ENCODE data around the gene ERFE. TPM values are rescaled to one million over a fixed set of nuclear protein-coding genes. Genes with fewer than 3 reads are reported as not detected.

The ERFE gene
- total and polyA plus RNA-seq, 2 donors (not counting 3 experiments of a cell fraction or from before 2014, with no cell fraction given), result 0.65 to 1.2 TPM

GRCh38 chr2:238130111-238130695 lies 28.6 kb upstream of the ERFE start:
- dilution Hi-C loops (cut with MboI; ENCODE audit: extremely low pct_ligation_motif_present, low sequenced_read_pairs), result no loop called here

More at GRCh38 chr2:238130111-238130695, 28.6 kb upstream of the ERFE start:
- no peak overlapping the region for H3K4me2 ChIP-seq (ENCODE audit: insufficient read depth, low read length)
- H3K9me3 ChIP-seq (replicated peaks; ENCODE audit: control insufficient read depth, insufficient read depth, low read length), result no peaks in the 10 kb centered on the region
- no peaks in the 10 kb centered on the region for H3K9me1 ChIP-seq (replicated peaks; ENCODE audit: control insufficient read depth, extremely low read depth, insufficient read depth, low read length)
- no peaks in the 10 kb centered on the region for H3K4me1 ChIP-seq (ENCODE audit: control insufficient read depth, extremely low read depth, insufficient read depth, low read length)
- ChIA-PET CTCF (no interaction called here), POLR2A (no interaction called here)
- no peaks in the 10 kb centered on the region for H3K79me2 ChIP-seq (ENCODE audit: control insufficient read depth, insufficient read depth, low read length)
- TF ChIP-seq JUN (IDR thresholded peaks at IDR 0.05; ENCODE audit: borderline replicate concordance, insufficient read depth, insufficient read length, low read depth) (no peak), POLR2AphosphoS5 (IDR thresholded peaks at IDR 0.05; ENCODE audit: insufficient read depth, low read depth, low read length) (no peak), FOS (IDR thresholded peaks at IDR 0.05; ENCODE audit: borderline replicate concordance, insufficient read depth, low read length) (no peak), GATA2 (IDR thresholded peaks at IDR 0.05; ENCODE audit: insufficient read depth, insufficient read length, low read depth, low read length) (no peak), EZH2 (IDR thresholded peaks at IDR 0.05; ENCODE audit: borderline replicate concordance, low read depth, low read length, severe bottlenecking) (no peak), MYC (IDR thresholded peaks at IDR 0.05; ENCODE audit: low read depth, low read length) (no peak), POLR2A (IDR thresholded peaks at IDR 0.05; ENCODE audit: low read depth, low read length) (no peak)
- TF ChIP-seq, protein P1, sequence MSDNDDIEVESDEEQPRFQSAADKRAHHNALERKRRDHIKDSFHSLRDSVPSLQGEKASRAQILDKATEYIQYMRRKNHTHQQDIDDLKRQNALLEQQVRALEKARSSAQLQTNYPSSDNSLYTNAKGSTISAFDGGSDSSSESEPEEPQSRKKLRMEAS (IDR thresholded peaks at IDR 0.05; ENCODE audit: insufficient read depth, insufficient read length), result no peak
- TF ChIP-seq, protein P2, sequence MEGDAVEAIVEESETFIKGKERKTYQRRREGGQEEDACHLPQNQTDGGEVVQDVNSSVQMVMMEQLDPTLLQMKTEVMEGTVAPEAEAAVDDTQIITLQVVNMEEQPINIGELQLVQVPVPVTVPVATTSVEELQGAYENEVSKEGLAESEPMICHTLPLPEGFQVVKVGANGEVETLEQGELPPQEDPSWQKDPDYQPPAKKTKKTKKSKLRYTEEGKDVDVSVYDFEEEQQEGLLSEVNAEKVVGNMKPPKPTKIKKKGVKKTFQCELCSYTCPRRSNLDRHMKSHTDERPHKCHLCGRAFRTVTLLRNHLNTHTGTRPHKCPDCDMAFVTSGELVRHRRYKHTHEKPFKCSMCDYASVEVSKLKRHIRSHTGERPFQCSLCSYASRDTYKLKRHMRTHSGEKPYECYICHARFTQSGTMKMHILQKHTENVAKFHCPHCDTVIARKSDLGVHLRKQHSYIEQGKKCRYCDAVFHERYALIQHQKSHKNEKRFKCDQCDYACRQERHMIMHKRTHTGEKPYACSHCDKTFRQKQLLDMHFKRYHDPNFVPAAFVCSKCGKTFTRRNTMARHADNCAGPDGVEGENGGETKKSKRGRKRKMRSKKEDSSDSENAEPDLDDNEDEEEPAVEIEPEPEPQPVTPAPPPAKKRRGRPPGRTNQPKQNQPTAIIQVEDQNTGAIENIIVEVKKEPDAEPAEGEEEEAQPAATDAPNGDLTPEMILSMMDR (IDR thresholded peaks at IDR 0.05; ENCODE audit: extremely low read depth in 1 of 2, insufficient read depth in 1 of 2, low read depth in 1 of 2, low read length in 2 of 2), result no peak
- no peaks in the 10 kb centered on the region for H3K36me3 ChIP-seq (ENCODE audit: control insufficient read depth in 2 of 2, extremely low read depth in 1 of 2, insufficient read depth in 2 of 2, low read length in 2 of 2)
- no peaks in the 10 kb centered on the region for H3K27me3 ChIP-seq (ENCODE audit: control insufficient read depth in 2 of 2, insufficient read depth in 2 of 2, low read length in 2 of 2)
- intact Hi-C loops (cut with micrococcal nuclease), result no loop called here
- no peak overlapping the region for H3K9ac ChIP-seq (replicated peaks; ENCODE audit: extremely low read depth, insufficient read depth, low read length)
- H2AFZ ChIP-seq (ENCODE audit: low read depth, low read length), result no peak overlapping the region
- FAIRE-seq, result no peak
- no TSS peak for BruUV-seq (replicated peaks)
- H4K20me1 ChIP-seq (replicated peaks; ENCODE audit: control insufficient read depth, extremely low read depth, insufficient read depth, low read length), result no peaks in the 10 kb centered on the region
- no peak overlapping the region for H3K27ac ChIP-seq (ENCODE audit: insufficient read depth, low read depth, low read length)
- DNase-seq (ENCODE audit: low read depth, low spot score), result no peak
- H3K4me3 ChIP-seq (replicated peaks in 1 of 3; ENCODE audit: insufficient read depth in 1 of 3, low read depth in 1 of 3, low read length in 3 of 3), result no peak overlapping the region

All from endothelial cell of umbilical vein (primary cell).